Raji (cell line): Measurements from ENCODE around the gene DIP2C.

Source experiments
- POLR2A ChIP-seq: IDR thresholded peaks from 2 replicates; pipeline ENCODE4 v1.6.1; 2011; ENCODE audit warnings: low read depth, low read length, control low read depth; ENCODE audit not compliant: insufficient read depth

Gene DIP2C

GRCh38 chr10:593901-594457 lies 95.5 kb downstream of the DIP2C start:
- TF ChIP-seq POLR2A = no peak

GRCh38 chr10:593421-593820 lies 96.0 kb downstream of the DIP2C start:
- no peak for TF ChIP-seq POLR2A

DNA sequence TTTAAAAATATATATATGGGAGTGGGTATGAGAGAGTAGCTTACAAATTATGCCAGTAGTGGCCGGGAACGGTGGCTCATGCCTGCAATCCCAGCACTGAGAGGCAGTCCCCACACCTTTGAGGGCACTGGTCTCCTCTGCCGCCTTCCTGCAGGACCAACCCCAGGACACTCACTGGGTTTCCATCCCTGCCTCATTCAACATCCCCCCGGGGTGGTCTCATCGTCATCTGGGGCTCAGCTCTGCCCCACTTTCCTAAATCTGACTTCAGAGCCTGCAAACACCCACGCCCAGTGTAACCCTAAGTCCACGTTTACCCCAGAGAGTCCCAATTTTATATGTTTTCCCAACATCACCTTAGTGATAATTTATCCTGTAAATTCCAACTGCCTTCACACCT lies 96.5 kb downstream of the DIP2C start:
- no peak for TF ChIP-seq POLR2A

GRCh38 chr10:591646-592045 lies 97.8 kb downstream of the DIP2C start:
- TF ChIP-seq POLR2A = no peak

GRCh38 chr10:590721-591120 lies 98.7 kb downstream of the DIP2C start:
- TF ChIP-seq POLR2A = no peak

DNA sequence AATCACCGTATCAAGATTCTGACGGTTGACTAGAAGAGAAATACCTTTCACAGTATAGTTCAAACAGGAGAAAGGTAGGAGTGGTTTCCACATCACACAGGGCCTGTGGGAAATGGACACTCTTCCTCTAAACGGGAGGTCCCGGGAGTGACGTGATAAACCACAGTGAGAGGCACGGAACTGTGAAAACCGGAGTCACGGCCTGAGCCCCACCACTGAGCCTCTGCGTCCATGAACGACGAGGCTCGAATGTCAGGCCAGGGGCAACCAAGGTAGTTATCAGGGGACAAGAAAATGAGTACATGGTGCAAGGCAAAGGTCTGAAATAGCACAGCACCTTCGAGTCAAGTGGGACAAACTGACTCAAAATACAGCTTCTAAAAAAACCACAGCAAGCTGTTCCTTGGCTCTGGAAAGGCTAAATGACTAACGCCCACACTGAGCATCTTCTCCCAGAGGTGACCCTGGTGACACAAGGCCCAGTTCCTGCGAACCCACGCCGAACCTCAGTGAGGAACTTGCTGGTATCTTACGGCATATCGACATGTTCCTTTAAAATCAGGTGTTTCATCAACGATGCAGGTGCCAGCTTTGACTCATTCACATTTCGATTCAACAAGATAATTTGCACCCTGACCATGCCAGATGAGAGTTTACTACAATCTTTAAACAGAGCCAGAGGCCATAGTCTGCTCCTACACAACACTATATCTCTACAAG lies 99.3 kb downstream of the DIP2C start:
- TF ChIP-seq POLR2A = no peak

- no peak for TF ChIP-seq POLR2A
Measured at GRCh38 chr10:588246-589165, 101.0 kb downstream of the DIP2C start.

GRCh38 chr10:586716-587115 lies 102.8 kb downstream of the DIP2C start:
- TF ChIP-seq POLR2A = no peak

GRCh38 chr10:586151-586550 lies 103.3 kb downstream of the DIP2C start:
- TF ChIP-seq POLR2A = no peak

DNA sequence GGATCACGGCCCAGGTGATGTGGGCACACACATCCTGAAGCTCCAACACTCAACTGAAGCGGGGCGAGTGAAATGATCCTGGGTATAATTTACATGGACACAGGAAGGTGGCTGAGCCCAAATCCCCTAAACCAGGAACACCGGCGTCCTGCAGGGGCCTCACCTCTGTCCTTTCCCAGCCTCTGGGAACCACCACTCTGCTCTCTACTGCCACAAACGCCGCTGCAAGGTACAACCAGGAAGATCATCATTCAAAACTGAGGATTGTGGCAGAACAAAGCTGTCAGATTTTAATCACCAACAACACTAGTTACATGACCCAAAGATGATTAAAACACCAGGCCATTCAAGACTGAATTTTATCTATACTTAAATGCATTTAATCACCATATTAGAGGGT lies 104.0 kb downstream of the DIP2C start:
- no peak for TF ChIP-seq POLR2A

GRCh38 chr10:583433-583832 lies 106.0 kb downstream of the DIP2C start:
- TF ChIP-seq POLR2A = no peak

DNA sequence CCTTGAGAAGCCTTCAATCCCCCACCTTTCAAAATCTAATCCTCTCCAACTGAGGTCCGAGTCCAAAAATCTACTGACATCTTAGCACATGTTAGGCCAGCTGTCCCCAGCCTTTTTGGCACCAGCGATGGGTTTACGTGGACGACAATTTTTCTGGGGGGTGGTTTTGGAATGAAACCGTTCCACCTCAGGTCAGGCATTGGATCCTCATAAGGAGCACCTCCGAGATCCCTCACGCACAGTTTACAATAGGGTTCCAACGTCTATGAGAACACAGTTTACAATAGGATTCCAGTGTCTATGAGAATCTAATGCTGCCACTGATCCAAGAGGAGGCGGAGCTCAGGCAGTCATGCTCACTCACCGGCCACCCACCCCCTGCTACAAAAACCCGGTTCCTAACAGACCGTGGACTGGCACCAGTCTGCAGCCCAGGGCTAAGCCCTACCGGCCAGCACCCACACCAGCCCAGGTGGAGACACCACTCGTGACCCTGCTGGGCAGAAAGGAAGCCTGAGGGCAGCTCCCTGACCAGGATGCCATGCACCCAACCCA lies 107.6 kb downstream of the DIP2C start:
- TF ChIP-seq POLR2A = no peak

- TF ChIP-seq POLR2A = no peak
Measured at GRCh38 chr10:580778-581177, 108.7 kb downstream of the DIP2C start.

DNA sequence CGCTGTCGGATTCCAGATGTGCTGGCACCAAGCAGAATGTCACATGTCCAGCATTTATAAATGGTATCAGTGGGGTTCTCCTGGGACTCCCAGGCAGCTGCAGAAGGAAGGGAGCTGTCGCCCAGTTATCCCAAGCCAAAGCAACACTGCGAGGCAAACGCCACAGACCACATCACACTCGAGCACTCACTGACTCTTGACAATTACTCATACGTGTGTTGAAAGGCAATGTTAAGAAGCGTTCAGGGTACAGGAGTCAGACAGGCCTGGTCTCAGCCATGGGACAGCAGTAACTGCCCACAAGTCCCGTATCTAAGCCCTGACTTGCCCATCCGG lies 113.4 kb downstream of the DIP2C start:
- no peak for TF ChIP-seq POLR2A

GRCh38 chr10:575402-576129 lies 113.9 kb downstream of the DIP2C start:
- no peak for TF ChIP-seq POLR2A
